Globus pallidus (tissue), 1 donor: ENCODE results near the gene AIM2.
"Not testable (repeated sequence)": the region's sequence is repeated elsewhere in the genome, so short reads cannot be mapped to it uniquely, and the experiment has no call there.

Experiments
- DNase-seq: peaks from one replicate; pipeline ENCODE4 v3.0.0-alpha.2; 2015; ENCODE audit warnings: low spot score

Gene AIM2

DNA sequence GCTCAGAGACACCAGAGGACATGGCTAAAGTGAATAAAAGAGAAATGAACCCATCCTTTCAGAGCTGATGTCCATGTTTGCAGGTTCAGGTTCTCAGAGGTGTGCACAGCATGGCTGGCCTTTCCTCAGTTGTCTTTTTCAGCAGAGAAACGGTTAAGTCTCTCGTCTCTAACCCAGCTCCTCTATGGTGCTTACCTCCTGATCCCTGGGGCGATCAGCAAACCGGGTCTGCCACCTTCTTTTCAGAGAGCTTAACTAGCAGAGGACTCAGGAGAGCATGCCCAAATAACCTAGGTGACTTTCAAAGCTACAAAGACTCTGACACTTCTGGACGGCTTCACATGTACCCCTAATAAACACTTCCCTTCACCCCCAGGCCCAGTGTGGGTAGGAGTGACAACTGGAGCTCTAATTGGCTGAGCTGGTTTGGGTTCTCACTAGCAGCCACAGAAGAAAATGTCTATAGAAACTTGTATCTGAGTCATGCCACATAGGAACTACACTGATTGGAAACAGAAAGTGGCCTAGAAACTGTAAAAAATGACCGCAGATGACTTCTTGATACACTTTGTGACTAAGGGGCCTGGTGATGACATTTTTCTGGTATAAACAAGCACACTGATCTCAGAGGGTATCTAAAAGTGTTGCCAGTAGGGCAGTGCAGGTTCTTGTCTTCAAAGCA is at the start of gene AIM2:
AIM2 (minus strand) TSS at position 329 of the 682 bp plus-strand sequence. CDS start 3,267 bp downstream, outside the sequence.
- no peak for DNase-seq

- no peak for DNase-seq
Observed at GRCh38 chr1:159123587-159123986, 47.0 kb upstream of the AIM2 start.

- DNase-seq, result no peak
Observed at GRCh38 chr1:159122005-159122621, 45.5 kb upstream of the AIM2 start.

DNA sequence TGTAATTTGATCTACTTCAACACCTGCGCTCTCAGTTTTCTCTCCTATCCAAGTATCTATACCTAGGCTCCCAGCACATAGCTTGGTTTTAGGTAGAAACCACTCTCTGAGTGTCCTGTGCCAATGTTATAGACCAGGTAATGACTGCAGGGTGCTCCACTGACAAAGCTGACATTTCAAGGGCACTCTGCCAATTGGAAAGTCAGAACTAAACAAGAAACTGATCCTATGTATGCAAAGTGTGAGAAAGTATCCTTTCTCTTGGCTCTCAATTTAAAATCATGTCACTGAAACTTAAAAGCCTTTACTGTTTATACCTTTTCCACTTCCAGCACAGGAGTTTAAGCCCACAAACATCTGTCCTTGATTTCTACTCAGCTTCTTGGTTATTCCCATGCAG is 45.0 kb upstream of the AIM2 start:
- DNase-seq, result no peak

DNA sequence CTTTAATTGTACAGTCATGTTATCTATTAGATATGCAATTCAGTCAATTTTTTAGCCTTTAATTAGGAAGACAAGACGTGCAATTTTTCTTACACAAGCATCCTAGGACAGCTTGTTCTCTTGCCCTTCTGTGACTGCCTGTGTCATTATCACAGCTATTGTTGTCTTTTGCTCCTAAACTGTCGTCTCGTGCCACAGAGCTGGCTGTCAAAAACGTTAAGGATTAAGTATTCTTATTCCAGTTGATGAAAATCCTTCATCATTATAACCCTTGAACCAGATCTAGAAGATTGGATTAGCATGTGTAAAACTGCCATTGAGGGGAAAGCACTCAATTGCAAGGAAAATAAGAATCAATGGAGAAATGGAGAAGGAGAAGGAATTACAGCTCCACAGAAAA is 43.8 kb upstream of the AIM2 start:
- DNase-seq, result no peak

- DNase-seq, result peak; percentile 4
Observed at GRCh38 chr1:159113596-159114433, 37.2 kb upstream of the AIM2 start.

- DNase-seq, result not testable (repeated sequence)
Observed at GRCh38 chr1:159103021-159103420, 26.5 kb upstream of the AIM2 start.

GRCh38 chr1:159100589-159100988 is 24.0 kb upstream of the AIM2 start:
- DNase-seq, result no peak

- DNase-seq, result no peak
Observed at GRCh38 chr1:159098596-159098995, 22.0 kb upstream of the AIM2 start.

DNA sequence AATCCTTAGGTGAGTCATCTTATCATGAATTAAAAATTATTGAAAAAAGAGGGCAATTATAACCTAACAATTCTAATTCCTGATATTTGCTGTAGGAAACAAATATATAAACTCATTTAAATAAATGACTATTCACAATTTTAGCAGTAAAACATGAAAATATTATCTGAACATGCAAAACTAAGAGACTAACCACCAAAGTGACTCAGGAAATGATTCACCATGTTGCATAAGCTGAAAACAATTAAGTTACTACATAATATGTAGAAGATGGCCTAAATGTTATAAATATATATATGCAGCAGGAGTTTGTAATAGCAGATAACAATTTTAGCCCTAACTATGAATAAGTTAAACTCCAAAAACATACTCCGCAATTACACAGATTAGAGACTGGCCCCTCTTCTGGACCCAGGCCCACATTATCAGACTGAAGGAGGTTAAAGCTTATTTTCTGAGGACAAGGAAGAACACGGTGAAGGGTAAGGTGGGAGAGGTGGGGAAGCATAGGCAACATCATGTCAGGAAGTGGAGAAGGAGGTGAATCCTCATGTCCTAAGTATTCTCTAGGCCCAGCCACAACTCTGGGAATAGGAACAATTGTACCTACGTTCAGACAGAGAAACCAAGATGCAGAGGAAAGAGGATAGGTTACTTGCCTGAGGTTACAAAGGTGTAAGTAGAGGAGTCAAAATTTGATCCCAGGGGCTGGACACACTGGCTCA is 15.6 kb upstream of the AIM2 start:
- no peak for DNase-seq

GRCh38 chr1:159091607-159092031 is 15.1 kb upstream of the AIM2 start:
- no peak for DNase-seq

GRCh38 chr1:159091180-159091560 is 14.6 kb upstream of the AIM2 start:
- DNase-seq, result no peak

DNA sequence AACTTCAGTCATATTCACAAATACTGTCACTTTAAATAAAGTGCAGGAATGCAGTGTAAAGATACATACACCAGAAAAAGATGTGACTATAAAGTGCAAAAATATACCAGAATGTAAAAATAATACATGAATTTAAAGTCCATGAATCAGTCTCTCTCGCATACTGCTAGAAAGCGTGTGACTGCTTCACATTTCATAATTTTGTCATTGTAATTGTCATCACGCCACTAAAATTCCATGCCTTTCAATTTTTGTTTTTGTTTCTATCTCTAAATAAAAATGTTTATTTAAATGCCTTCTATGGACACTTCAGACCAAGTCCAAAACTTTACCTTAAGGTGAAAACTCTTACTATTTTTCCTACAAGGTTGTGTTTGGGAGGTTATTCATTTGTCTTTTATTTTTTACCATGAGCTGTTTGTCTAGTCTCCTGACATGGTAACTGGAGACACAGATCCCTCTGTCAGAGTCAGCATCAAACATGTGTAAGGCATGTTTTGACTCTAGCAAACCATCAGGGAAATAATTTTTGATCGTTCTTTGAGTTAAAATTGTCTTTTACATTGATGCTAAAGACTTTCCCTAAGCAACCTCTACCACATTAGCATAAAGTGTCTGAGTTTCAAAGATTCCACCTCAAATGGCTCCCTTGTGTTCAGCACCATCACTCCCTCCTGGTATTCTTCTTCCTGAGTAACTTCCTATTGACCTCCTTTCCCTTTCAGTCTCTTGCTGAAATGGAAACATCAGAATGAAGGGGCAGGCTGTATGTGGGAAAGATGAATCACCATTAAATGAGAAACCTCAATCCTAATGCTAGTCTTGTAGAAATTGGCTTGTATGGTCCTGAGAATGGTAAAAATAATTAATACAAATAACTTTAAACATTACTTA is 14.0 kb upstream of the AIM2 start:
- no peak for DNase-seq

DNA sequence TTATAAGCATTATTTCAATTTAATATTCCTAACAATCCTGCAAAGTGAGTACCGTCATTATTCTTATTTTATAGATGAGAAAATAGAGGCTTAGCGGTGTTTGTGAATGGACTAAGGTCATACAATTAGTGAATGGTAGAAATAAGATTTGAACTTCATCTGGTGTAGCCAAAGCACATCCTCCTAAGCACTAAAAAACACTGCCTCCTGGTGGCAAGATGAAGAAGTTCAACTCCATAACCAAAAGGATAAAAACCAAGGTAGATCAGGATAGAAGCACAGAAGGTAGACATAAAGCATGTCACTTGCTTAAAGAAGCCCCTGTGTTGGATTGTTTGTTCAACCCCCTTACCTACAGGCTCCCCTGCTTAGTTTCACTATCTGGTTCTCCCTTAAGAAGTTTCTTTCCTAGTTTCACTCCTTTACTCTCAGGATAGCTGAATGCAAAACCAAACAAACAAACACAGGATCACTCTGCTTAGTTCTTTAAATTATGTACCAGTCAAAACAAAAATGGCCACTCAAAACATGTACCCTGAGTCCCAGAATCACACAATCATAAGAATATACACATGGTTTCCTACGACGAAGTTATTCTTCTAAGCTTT is 12.7 kb upstream of the AIM2 start:
- DNase-seq, result no peak

- no peak for DNase-seq
Observed at GRCh38 chr1:159088546-159089183, 12.1 kb upstream of the AIM2 start.

DNA sequence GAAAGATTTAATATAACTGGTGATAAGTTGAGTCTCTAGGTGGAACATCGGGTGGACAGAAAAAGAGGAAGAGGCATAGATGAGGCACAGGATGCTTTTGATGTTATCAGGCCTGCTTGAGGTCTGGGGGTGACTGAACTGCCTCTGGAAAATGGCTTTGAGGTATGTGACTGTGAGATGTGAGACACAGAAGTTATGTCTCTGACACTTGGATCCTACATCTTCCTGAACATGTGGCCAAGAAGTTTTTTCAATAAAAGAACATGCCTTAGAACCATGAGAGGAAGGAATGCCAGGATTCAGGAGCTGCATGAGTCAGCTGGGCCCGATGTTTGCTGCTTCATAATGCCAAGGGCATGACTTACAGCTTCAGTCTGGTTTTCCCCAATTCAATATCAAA is 11.5 kb upstream of the AIM2 start:
- DNase-seq, result no peak

DNA sequence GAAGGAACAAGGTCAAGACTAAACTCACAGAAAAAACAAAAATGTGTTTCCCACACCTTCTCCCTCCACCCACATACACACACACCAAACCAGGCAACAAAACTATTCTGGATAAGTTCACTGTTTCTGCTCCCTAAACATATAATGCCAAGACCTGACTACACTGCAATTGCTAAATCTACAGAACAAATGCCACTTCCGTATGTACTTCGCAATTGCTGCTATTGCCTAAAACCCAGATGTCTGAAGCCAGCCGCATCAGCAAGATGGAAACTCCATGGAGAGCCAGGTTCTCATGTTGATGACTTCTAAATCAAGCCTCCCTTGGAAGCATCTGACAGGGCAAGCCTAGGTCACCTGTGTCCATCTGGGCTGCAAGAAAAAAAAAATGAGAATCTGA is 8.3 kb upstream of the AIM2 start:
- no peak for DNase-seq

- no peak for DNase-seq
Observed at GRCh38 chr1:159084152-159084551, 7.6 kb upstream of the AIM2 start.

- DNase-seq, result no peak
Observed at GRCh38 chr1:159083013-159083412, 6.4 kb upstream of the AIM2 start.

GRCh38 chr1:159081626-159082025 is 5.1 kb upstream of the AIM2 start:
- DNase-seq, result no peak
